Mucosa of descending colon (tissue), 3 donors: ENCODE measurements around the gene SYNJ1. TPM values are rescaled to one million over a fixed set of nuclear protein-coding genes. Genes with fewer than 3 reads are reported as not detected.
A peak's percentile ranks its signal among the peaks of the same experiment; 100 is the strongest.

Source experiments
- ATAC-seq: fragments of 200-7000 bp; cut with Tn5 transposase; one replicate; pipeline ENCODE4 v1.9.1; 2020; ENCODE audit warnings: mild to moderate bottlenecking, moderate library complexity
- DNase-seq, 3 donors: peaks; one replicate each; pipeline ENCODE4 v3.0.0-alpha.2; 2020
- H3K36me3 ChIP-seq: fragments of 200-600 bp; one replicate; pipeline ENCODE4 v1.8.0; 2021; ENCODE audit warnings: low read depth, mild to moderate bottlenecking
- H3K4me1 ChIP-seq: fragments of 200-600 bp; one replicate; pipeline ENCODE4 v1.8.0; 2021; ENCODE audit warnings: low read depth, mild to moderate bottlenecking
- H3K4me3 ChIP-seq: fragments of 200-600 bp; one replicate; pipeline ENCODE4 v1.8.0; 2021; ENCODE audit warnings: mild to moderate bottlenecking
- H3K9me3 ChIP-seq: fragments of 200-600 bp; one replicate; pipeline ENCODE4 v1.8.0; 2021; ENCODE audit warnings: mild to moderate bottlenecking
- intact Hi-C, 2 donors: fragments of 100-400 bp; cut with DNase I in 1 of 2; cut with micrococcal nuclease in 1 of 2; formaldehyde crosslinking; loops; one replicate each; pipeline versions ENCODE4 v1.11.0 to v1.11.1; 2022; cut with DNase I, micrococcal nuclease
- total RNA-seq, 3 donors: library from RNA; stranded (reverse); fragmentation: NEBNext Ultra II Directional in 2 of 3; extraction: Animal tissue kit (Norgen Biotek cat#: 25700) in 2 of 3; gene quantifications; one replicate each; pipeline versions ENCODE4 v1.2.1 to v1.2.4, GENCODE V29; 2021 to 2023
- TF ChIP-seq, protein P1 (sequence below): fragments of 200-600 bp; IDR thresholded peaks from one replicate; pipeline ENCODE4 v1.8.0; 2022; ENCODE audit warnings: antibody characterized with exemption, mild to moderate bottlenecking
- donor health status: DM: no; HTN: no; CAD: no; lungs with moderate emphysema.
- donor health status: DM: no; HTN: no; CAD: no.
- donor health status: DM: no; HTN: yes; CAD: no.

The SYNJ1 gene
- total RNA-seq, 3 donors from 2014 or later: 13.2 to 21.1 (median 16.8) TPM

DNA sequence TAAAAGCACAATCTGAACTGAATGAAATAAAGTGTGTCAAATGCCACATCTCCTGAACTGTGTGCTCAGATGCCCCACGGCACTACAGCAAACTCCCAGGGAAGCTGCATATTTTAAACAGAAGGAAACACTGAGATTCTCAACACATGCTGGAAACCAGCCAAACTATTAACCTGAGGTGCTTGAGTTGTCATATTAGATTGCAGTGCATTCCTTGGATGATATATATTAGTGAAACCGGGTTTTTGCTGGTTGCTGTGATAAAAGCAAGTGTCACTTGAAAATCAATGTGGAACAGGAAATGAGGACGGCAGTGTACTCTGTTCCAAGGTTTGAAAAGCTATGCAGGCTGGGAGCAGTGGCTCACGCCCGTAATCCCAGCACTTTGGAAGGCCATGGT, 8.7 kb downstream of the SYNJ1 start:
- Histone ChIP-seq H3K9me3 (no peaks in the 10 kb centered on the region), H3K36me3 (no peaks in the 10 kb centered on the region), H3K4me3 (no peak overlapping the region), H3K4me1 (peaks cover 7% of the 10 kb centered on the region)
- TF ChIP-seq, protein P1, sequence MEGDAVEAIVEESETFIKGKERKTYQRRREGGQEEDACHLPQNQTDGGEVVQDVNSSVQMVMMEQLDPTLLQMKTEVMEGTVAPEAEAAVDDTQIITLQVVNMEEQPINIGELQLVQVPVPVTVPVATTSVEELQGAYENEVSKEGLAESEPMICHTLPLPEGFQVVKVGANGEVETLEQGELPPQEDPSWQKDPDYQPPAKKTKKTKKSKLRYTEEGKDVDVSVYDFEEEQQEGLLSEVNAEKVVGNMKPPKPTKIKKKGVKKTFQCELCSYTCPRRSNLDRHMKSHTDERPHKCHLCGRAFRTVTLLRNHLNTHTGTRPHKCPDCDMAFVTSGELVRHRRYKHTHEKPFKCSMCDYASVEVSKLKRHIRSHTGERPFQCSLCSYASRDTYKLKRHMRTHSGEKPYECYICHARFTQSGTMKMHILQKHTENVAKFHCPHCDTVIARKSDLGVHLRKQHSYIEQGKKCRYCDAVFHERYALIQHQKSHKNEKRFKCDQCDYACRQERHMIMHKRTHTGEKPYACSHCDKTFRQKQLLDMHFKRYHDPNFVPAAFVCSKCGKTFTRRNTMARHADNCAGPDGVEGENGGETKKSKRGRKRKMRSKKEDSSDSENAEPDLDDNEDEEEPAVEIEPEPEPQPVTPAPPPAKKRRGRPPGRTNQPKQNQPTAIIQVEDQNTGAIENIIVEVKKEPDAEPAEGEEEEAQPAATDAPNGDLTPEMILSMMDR: no peak
- ATAC-seq (no peak), DNase-seq (no peak)
- intact Hi-C loops: no loop called here

DNA sequence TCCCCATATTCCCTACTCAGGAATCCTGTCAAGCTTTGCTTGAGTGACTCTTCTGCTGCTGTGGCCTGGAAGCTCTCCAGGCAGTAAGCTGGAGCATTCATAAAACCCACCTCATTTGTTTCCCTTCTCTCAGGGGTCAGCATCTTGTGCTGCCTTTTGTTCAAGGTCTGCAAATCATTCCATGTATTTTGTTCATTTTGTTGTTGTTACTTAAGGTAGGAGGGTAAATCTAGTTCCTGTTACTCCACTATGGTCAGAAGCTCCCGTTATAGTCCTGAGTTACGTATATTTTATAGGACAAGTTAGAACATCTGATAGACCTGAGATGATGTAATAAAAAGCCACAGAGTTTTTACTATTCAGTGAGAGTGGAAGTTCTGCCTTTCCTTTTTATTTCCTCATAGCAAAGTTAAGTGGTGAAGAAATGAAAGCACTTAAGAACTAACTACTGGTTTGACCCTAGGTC, 9.9 kb downstream of the SYNJ1 start:
- no peaks in the 10 kb centered on the region for H3K36me3 ChIP-seq
- ATAC-seq (peak; percentile 92), DNase-seq (no peak)
- TF ChIP-seq, protein P1: no peak
- intact Hi-C loops: no loop called here
- no peak overlapping the region for H3K4me3 ChIP-seq
- H3K9me3 ChIP-seq: no peaks in the 10 kb centered on the region
- peaks cover 7% of the 10 kb centered on the region for H3K4me1 ChIP-seq

DNA sequence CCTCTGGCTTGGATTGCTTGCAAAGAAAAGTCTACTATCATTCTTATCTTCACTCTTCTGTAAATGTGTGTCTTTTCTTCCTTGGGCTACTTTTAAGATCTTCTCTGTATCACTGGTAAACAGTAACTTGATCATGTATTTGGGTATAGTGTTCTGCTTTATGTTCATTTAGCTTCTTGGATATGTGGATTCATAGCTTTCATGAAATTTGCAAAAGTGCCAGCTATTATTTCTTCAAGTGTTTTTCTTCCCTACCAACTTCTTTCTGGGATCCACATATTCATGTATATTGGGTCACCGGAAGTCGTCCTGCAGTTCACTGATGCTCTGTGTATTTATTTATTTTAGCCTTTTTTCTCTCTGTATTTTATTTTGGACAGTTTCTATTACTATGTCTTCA, 11.3 kb downstream of the SYNJ1 start:
- ATAC-seq (no peak), DNase-seq (no peak)
- intact Hi-C loops: no loop called here
- TF ChIP-seq, protein P1: no peak
- no peaks in the 10 kb centered on the region for H3K36me3 ChIP-seq
- H3K4me3 ChIP-seq: no peak overlapping the region
- H3K9me3 ChIP-seq: no peaks in the 10 kb centered on the region
- peaks cover 7% of the 10 kb centered on the region for H3K4me1 ChIP-seq

DNA sequence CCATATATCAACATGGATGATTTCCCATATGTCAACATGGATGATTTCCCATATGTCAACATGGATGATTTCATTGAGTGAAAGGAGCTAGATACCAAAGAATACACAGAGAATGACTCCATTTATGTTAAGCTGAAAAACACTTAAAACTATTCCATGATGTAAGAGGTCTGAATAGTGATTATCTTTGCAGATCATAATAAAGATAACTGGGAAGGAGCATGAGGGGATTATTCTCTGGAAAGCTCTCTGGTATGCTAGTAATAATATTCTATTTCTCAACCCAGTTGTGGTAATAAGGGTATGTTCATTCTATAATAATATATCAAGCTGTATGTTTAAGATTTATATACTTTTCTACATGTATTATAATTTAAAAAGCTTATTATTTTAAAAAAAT, 14.1 kb downstream of the SYNJ1 start:
- H3K9me3 ChIP-seq: no peaks in the 10 kb centered on the region
- H3K36me3 ChIP-seq: no peaks in the 10 kb centered on the region
- ATAC-seq (no peak), DNase-seq (no peak)
- H3K4me3 ChIP-seq: no peak overlapping the region
- H3K4me1 ChIP-seq: peaks cover 7% of the 10 kb centered on the region
- TF ChIP-seq, protein P1: no peak
- intact Hi-C loops: no loop called here

DNA sequence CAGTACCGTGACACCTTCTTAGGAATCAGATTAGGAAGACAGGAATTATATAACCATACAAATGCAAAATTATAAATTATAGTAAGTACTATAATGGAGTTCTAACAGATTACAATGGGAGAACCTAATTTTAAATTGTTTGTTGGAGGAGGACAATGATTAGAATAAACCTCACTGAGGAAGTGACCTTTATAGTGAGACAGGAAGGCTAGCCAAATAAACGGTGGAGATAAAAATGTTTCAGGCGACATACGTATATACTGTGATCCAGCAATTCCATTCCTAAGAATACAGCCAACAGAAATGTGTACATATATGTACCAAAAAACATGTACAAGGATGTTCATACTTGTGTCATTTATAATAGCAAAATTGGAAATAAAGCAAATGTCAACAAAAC, 15.2 kb downstream of the SYNJ1 start:
- no peak for ATAC-seq
- intact Hi-C loops: no loop called here
- TF ChIP-seq, protein P1: no peak

DNA sequence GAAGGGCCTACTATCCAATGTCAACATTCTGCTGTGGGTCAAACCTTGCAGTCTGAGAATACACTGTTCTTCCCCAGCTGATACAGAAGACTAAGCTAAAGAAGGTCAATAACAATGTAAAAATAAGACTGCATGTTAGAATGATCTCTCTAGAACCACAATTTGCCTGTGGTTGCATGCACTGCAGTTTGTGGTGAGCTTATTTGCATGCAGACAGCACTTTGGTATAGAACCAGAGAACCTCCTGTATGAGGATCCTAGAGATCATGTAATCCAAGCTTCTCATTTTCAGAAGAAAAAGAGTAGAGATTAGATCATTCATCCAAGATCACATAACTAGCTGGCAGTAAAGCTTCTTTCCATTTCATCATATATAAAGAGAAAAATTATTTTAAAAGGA, 15.8 kb downstream of the SYNJ1 start:
- no peaks in the 10 kb centered on the region for H3K36me3 ChIP-seq
- H3K4me3 ChIP-seq: no peak overlapping the region
- H3K4me1 ChIP-seq: no peaks in the 10 kb centered on the region
- DNase-seq: peak in 1 of 3 donors; percentile 23
- TF ChIP-seq, protein P1: no peak
- peak; percentile 46 for ATAC-seq
- H3K9me3 ChIP-seq: no peaks in the 10 kb centered on the region
- intact Hi-C loops: no loop called here

More for the DNA sequence above, 15.2 kb downstream of the SYNJ1 start:
- Histone ChIP-seq H3K9me3 (no peaks in the 10 kb centered on the region), H3K36me3 (no peaks in the 10 kb centered on the region), H3K4me3 (no peak overlapping the region), H3K4me1 (peaks cover 1% of the 10 kb centered on the region)
- DNase-seq: no peak
